Gastrocnemius medialis (tissue), 4 donors: ENCODE results near the gene CORO2B. TPM values are rescaled to one million over a fixed set of nuclear protein-coding genes. Genes with fewer than 3 reads are reported as not detected.

ENCODE experiments used
- ATAC-seq, 2 donors: fragments of 150-250 bp; one replicate each; pipeline ENCODE4 v1.9.1; 2016
- DNase-seq, 2 donors: peaks; one replicate each; pipeline ENCODE4 v3.0.0-alpha.2; 2019
- H3K27ac ChIP-seq, 4 donors: fragments of 200-600 bp; sonication (generic); 1 replicate in 1 of 4; 2 replicates in 3 of 4; pipeline ENCODE4 v1.5.1; 2016 to 2018; ENCODE audit warnings: mild to moderate bottlenecking in 2 of 4, moderate library complexity in 1 of 4
- H3K27me3 ChIP-seq, 3 donors: fragments of 200-600 bp; sonication (generic) in 2 of 3; 1 replicate in 1 of 3; 2 replicates in 2 of 3; pipeline versions ENCODE4 v1.5.1 to v1.6.0; 2016 to 2019; ENCODE audit warnings: mild to moderate bottlenecking in 1 of 3, moderate library complexity in 1 of 3
- H3K36me3 ChIP-seq, 2 donors: fragments of 200-600 bp; sonication (generic) in 1 of 2; one replicate each; pipeline ENCODE4 v1.5.1; 2017 to 2018
- H3K4me1 ChIP-seq, 2 donors: fragments of 200-600 bp; sonication (generic) in 1 of 2; one replicate each; pipeline ENCODE4 v1.5.1; 2016 to 2017; ENCODE audit warnings: mild to moderate bottlenecking in 2 of 2
- H3K4me3 ChIP-seq, 4 donors: fragments of 200-600 bp; sonication (generic) in 3 of 4; 1 replicate in 1 of 4; 2 replicates in 3 of 4; pipeline ENCODE4 v1.5.1; 2016 to 2019; ENCODE audit warnings: mild to moderate bottlenecking in 2 of 4
- H3K9me3 ChIP-seq, 3 donors: fragments of 200-600 bp; sonication (generic) in 2 of 3; 1 replicate in 1 of 3; 2 replicates in 2 of 3; pipeline ENCODE4 v1.5.1; 2016 to 2019
- CTCF ChIP-seq, 5 experiments: fragments of 450-650 bp in 3 of 5; fragments of 200-600 bp in 2 of 5; sonication (generic) in 2 of 5; IDR thresholded peaks in 4 of 5; conservative IDR thresholded peaks in 1 of 5; 1 replicate in 4 of 5; 2 replicates in 1 of 5; pipeline ENCODE4 v1.5.1; 2016 to 2019; ENCODE audit warnings: antibody characterized with exemption in 5 of 5, mild to moderate bottlenecking in 3 of 5, moderate library complexity in 3 of 5
- POLR2A ChIP-seq, 2 donors: fragments of 450-650 bp; IDR thresholded peaks; one replicate each; pipeline ENCODE4 v1.6.1; 2017; ENCODE audit warnings: antibody characterized with exemption in 2 of 2, mild to moderate bottlenecking in 2 of 2, moderate library complexity in 2 of 2
- in situ Hi-C, 4 donors: fragments of 200-750 bp; cut with MboI; loops; one replicate each; pipeline versions ENCODE4 v1.15.0 to v1.8.0; 2017; ENCODE audit warnings: low sequenced_read_pairs in 4 of 4
- intact Hi-C: fragments of 100-400 bp; cut with DNase I; formaldehyde crosslinking; loops from one replicate; pipeline ENCODE4 v1.15.1; 2023; ENCODE audit warnings: low total_unique reads
- total RNA-seq, 4 donors: library from RNA; depleted of rRNA; stranded (reverse); fragments of >200 nt; gene quantifications; one replicate each; pipeline versions ENCODE4 v1.1.0 to v1.2.3, GENCODE V29; 2016

The CORO2B gene
- total RNA-seq, 4 donors from 2014 or later, result 1.5 to 2.2 (median 1.8) TPM

DNA sequence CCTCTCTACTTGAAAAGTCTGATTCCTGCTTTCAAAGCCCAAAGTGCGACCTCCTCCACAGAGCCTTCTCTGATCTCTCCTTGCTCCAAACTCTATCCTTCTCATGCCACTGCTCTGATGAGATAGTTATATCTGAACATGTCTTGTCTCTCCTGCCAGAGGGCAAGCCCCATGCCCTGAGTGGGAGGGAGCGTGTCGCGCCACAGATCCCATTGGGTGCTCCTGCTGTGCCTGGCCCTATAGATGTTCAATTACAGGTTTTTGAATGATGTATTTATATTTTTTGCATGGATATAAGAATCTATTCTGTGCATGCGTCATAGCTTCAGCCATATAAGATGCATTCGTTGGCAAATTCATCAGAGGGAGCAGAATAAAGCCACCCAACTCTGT lies 20.4 kb downstream of the CORO2B start:
- no peaks in the 10 kb centered on the region for H3K9me3 ChIP-seq
- DNase-seq (no peak), ATAC-seq (no peak)
- in situ Hi-C loops, result no loop called here
- H3K4me3 ChIP-seq, result no peak overlapping the region
- intact Hi-C loops, result no loop called here
- no peak for TF ChIP-seq CTCF (IDR thresholded peaks at IDR 0.05 in 4 of 5, conservative IDR thresholded peaks at IDR 0.05 in 1 of 5)
- no peak for TF ChIP-seq POLR2A (IDR thresholded peaks at IDR 0.05)
- H3K4me1 ChIP-seq, result peaks cover 0 to 17% of the 10 kb centered on the region in 2 donors
- no peaks in the 10 kb centered on the region for H3K27me3 ChIP-seq
- no peaks in the 10 kb centered on the region for H3K36me3 ChIP-seq
- no peak overlapping the region for H3K27ac ChIP-seq

- no peaks in the 10 kb centered on the region for H3K27me3 ChIP-seq
- no peaks in the 10 kb centered on the region for H3K36me3 ChIP-seq
- in situ Hi-C loops, result no loop called here
- no peaks in the 10 kb centered on the region for H3K9me3 ChIP-seq
- DNase-seq, result no peak
- ATAC-seq, result no peak
- no peak overlapping the region for H3K27ac ChIP-seq
- TF ChIP-seq CTCF (IDR thresholded peaks at IDR 0.05 in 4 of 5, conservative IDR thresholded peaks at IDR 0.05 in 1 of 5) (no peak), POLR2A (IDR thresholded peaks at IDR 0.05) (no peak)
- intact Hi-C loops, result no loop called here
- H3K4me1 ChIP-seq, result peaks cover 0 to 17% of the 10 kb centered on the region in 2 donors
- no peak overlapping the region for H3K4me3 ChIP-seq
Observed at GRCh38 chr15:68599560-68600071, 20.8 kb downstream of the CORO2B start.

- H3K4me1 ChIP-seq, result peaks cover 0 to 17% of the 10 kb centered on the region in 2 donors
- no peak for DNase-seq
Observed at GRCh38 chr15:68601206-68602197, 22.7 kb downstream of the CORO2B start.

DNA sequence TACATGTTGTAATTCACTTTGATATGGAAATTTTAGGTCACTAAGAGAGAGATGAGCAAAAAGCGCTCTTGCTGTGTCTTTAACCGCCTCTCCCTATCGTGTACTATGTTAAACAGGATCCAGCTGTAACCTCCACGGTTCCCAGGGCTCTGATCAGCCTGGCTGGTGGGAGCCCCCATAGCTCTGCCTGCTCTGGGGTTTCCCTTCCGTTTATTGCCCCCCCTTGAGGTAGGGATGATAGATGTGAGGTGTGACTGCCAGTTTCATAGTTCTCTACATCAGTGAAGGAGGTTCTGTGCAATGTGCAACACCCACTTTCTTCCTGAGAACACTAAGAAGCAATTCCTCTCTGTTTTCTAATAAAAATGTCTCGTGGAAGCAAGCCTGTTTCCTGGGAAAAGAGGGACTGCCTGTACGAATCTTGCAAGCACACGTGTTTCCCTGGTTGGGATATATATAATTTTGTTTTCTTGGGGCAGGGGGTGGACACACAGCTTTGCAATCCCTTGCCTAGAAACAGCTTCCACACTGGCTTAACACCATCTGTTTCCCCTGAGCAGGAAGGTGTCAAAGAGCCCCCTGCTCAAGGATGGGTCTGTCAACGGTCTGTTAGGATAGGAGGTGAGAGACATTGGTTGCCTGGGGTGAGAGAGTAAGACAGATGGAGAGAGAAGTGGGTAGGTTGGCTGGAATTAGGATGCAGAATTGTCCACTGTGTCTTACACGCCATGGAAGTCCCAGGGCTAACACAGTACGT lies 23.8 kb downstream of the CORO2B start:
- H3K4me1 ChIP-seq, result peaks cover 1 to 17% of the 10 kb centered on the region in 2 donors
- ATAC-seq (no peak), DNase-seq (no peak)
- no peak for TF ChIP-seq CTCF (IDR thresholded peaks at IDR 0.05 in 4 of 5, conservative IDR thresholded peaks at IDR 0.05 in 1 of 5)
- TF ChIP-seq POLR2A (IDR thresholded peaks at IDR 0.05), result no peak
- H3K4me3 ChIP-seq, result no peak overlapping the region
- in situ Hi-C loops (no loop called here), intact Hi-C loops (no loop called here)
- H3K36me3 ChIP-seq, result no peaks in the 10 kb centered on the region
- peak overlapping the region in 3 of 4 donors; percentile 33 to 56 (median 41) for H3K27ac ChIP-seq
- no peaks in the 10 kb centered on the region for H3K9me3 ChIP-seq
- no peaks in the 10 kb centered on the region for H3K27me3 ChIP-seq

More at GRCh38 chr15:68601206-68602197, 22.7 kb downstream of the CORO2B start:
- peak overlapping the region; percentile 31 to 72 (median 46) for H3K27ac ChIP-seq
- no peaks in the 10 kb centered on the region for H3K36me3 ChIP-seq
- H3K9me3 ChIP-seq, result no peaks in the 10 kb centered on the region
- intact Hi-C loops (no loop called here), in situ Hi-C loops (no loop called here)
- TF ChIP-seq POLR2A (IDR thresholded peaks at IDR 0.05) (no peak), CTCF (IDR thresholded peaks at IDR 0.05 in 4 of 5, conservative IDR thresholded peaks at IDR 0.05 in 1 of 5) (no peak)
- H3K27me3 ChIP-seq, result no peaks in the 10 kb centered on the region
- H3K4me3 ChIP-seq, result no peak overlapping the region
- peak; percentile 40 to 68 for ATAC-seq
